Measurements from ENCODE around the gene CPA1. TPM values are rescaled to one million over a fixed set of nuclear protein-coding genes. Genes with fewer than 3 reads are reported as not detected.
"Not testable (repeated sequence)": the region's sequence is repeated elsewhere in the genome, so short reads cannot be mapped to it uniquely, and the experiment has no call there.

The CPA1 gene
- total RNA-seq, 1 donor from 2014 or later: not detected

GRCh38 chr7:130372402-130373165 is 7.7 kb upstream of the CPA1 start:
- intact Hi-C loops (cut with micrococcal nuclease): no loop called here

DNA sequence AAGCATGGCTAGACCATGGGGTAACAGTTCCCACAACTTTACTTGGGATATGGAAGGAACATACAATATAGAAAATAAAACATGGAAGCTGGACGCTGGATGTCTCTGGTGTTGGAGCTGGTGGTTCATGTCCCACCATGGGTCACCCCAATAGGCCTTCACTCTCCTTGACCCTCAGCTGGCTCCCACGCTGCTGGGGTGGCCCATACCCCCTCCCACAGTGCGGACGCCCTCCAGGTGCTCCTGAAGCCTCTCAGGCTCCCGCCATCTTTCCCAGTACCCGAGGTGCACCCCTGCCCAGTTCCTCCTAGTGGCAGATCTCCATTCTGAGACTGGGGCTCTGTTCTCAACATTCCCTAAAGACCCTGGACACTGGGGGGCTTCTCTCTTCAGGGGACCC is 5.8 kb upstream of the CPA1 start:
- intact Hi-C loops (cut with micrococcal nuclease): no loop called here

DNA sequence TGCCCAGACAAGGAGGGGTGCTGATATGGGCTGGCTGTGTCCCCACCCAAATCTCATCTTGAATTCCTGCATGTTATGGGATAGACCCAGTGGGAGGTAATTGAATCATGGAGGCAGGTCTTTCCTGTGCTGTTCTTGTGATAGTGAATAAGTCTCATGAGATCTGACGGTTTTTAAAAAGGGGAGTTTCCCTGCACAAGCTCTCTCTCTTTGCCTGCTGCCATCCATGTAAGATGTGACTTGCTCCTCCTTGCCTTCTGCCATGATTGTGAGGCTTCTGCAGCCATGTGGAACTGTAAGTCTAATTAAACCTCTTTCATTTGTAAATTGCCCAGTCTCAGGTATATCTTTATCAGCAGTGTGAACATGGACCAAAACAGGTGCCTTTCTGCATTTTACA is 3.8 kb upstream of the CPA1 start:
- intact Hi-C loops (cut with micrococcal nuclease): not testable (repeated sequence)

- intact Hi-C loops (cut with micrococcal nuclease): no loop called here
Observed at GRCh38 chr7:130377178-130377577, 3.1 kb upstream of the CPA1 start.

- intact Hi-C loops (cut with micrococcal nuclease): no loop called here
Observed at GRCh38 chr7:130379019-130379418, 1.3 kb upstream of the CPA1 start.

GRCh38 chr7:130379532-130379920 is 768 bp upstream of the CPA1 start:
- intact Hi-C loops (cut with micrococcal nuclease): no loop called here

DNA sequence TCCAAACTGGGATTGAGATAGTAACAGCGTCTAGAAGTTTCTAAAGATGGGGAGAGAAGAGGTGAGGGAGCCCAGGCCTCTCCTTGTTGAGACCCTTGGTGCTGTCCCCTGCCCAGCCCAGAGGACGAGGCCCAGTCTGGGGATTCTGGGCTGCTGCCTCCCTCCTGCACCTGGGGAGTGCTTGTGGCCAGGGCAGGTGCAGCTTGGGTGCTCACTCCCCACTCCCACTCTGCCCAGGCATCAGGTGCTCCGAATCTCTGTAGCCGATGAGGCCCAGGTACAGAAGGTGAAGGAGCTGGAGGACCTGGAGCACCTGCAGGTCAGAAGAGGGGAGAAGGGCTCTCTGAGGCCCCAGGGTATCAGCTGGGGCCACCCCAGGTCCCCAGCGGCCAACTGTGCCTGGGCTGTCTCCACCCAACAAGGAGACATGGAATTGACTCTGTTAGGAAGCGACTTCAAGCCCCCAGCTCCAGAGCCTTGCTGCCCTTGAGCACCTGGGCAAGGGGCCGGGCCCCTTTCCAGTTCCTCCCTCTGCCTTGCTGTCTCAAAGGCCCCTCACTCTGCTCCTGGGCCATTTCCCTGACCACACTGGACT is 664 bp downstream of the CPA1 start:
- intact Hi-C loops (cut with micrococcal nuclease): no loop called here

GRCh38 chr7:130381468-130382312 is 1.4 kb downstream of the CPA1 start:
- intact Hi-C loops (cut with micrococcal nuclease): no loop called here

GRCh38 chr7:130383187-130383980 is 3.1 kb downstream of the CPA1 start:
- intact Hi-C loops (cut with micrococcal nuclease): no loop called here

- intact Hi-C loops (cut with micrococcal nuclease): no loop called here
Observed at GRCh38 chr7:130384371-130384801, 4.1 kb downstream of the CPA1 start.

DNA sequence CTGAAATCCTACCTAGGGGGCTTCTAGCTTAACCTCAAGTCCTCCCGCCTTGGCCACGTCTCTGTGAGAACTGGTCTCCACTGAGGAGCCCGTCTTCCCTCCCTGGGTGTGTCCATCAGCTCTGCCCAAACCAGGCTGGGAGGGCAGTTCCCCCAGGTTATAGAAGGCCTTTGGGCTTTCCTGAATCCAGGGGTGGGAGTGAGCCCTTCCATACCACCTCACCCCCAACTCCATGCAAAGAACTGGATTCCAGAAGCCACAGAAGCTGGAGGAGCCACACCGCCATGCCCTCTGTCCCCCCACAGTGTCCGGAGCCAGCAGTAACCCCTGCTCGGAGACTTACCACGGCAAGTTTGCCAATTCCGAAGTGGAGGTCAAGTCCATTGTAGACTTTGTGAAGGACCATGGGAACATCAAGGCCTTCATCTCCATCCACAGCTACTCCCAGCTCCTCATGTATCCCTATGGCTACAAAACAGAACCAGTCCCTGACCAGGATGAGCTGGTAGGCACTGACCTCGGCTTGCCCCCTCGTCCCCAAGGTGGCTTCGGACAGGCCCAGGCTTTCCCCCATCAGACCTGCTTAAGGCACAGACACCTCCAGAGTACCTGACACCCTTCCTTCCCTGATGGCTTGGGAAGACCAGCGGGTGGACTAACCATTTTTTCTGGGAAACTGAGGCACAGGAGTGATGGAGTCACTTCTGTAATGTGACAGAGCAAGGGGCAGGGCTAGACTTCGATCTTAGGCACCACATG is 4.7 kb downstream of the CPA1 start:
- intact Hi-C loops (cut with micrococcal nuclease): no loop called here

DNA sequence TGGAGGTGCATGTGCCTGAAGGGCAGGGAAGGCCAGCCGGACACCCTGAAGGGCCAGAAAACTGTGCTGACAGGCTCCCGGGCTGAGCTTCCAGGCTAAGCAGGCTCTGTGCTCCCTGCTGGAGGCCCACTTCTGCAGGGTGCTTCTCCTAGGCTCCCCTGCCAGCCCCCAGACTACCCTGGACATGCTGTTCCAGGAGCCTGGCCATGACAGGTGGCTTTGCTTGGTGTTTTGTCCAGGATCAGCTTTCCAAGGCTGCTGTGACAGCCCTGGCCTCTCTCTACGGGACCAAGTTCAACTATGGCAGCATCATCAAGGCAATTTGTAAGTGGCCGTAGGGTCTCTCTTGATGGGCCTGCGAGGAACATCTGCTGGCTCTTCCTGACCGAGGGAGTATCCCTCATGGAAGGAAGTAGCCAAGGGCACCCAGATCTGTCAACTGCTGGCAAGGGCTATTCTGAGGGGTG is 5.3 kb downstream of the CPA1 start:
- intact Hi-C loops (cut with micrococcal nuclease): no loop called here

DNA sequence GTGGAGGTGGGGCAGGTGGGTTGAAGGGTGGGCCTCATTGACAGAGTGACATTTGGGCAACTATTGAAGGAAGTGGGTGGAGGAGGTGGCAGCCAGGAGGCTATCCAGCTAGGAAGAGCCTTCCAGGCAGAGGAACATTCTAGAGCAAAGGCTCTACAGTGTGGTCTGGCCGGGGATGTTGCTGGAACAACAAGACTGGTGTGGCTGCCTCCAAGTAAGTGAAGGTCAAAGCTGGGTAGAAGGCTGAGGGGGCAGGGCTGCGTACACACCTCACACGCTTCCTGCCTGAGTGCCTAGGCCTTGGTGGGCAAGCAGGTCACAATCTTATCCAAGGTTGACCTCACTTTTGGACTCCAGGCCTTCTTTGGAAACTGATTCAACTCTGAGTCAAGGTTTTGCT is 6.6 kb downstream of the CPA1 start:
- intact Hi-C loops (cut with micrococcal nuclease): no loop called here

- intact Hi-C loops (cut with micrococcal nuclease): no loop called here
Observed at GRCh38 chr7:130387306-130387627, 7.0 kb downstream of the CPA1 start.

GRCh38 chr7:130387628-130388403 is 7.5 kb downstream of the CPA1 start:
- intact Hi-C loops (cut with micrococcal nuclease): no loop called here

GRCh38 chr7:130388671-130389070 is 8.4 kb downstream of the CPA1 start:
- intact Hi-C loops (cut with micrococcal nuclease): no loop called here

- intact Hi-C loops (cut with micrococcal nuclease): loop anchor here (10.0 kb wide), 1 partner anchor 54 kb away; the partner anchor contains the start of gene CEP41
Observed at GRCh38 chr7:130390486-130390885, 10.2 kb downstream of the CPA1 start.

DNA sequence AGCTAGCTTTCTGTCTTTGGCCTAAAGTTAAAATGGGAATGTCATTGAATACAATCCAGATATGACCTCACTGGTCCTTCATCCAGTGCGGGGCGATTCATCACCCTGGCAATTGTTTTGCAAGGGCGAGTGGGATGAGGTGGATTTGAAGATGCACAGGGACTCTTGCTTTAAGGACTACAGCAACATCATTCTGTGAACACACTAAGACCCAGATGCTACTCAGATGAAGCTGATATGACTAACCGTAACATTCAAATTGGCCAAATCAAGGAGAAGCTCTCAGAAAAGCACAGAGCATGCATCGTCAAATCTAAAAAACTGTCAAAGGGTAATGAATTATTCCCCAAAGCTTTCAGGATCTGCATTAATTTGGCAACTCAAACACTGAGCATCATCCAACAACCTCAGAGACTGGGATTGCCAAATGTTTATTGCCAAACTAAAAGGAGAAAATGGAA is 12.8 kb downstream of the CPA1 start:
- intact Hi-C loops (cut with micrococcal nuclease): loop anchor here (10.0 kb wide), 1 partner anchor 52 kb away; the partner anchor contains the start of gene CEP41

DNA sequence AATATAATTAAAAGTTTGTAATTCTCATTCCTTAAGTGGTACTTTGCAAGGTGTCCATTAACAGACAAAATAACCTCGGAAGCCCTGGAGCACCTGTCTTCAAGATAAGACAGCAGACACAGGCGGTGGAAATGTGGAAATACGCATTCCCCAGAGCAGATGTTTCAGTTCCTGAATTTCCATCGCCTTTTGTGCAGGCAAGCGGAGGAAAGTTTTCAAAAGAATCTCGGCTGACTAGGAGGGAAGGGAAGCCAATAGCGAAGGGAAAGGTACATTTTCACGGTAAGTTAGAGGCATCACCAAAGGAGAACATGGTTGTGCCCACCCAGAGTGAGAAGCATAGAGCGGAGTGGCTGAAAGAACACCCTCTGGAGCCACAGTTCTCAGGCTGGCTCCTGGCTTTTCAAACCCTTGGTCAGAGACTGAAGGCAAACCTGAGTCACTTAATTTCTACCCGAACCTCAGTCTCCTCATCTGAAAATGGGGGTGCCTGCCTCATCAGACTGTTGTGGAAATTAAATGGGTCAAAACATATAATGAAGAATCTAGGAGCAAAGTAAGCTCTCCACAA is 13.6 kb downstream of the CPA1 start:
- intact Hi-C loops (cut with micrococcal nuclease): loop anchor here (2.0 to 10.0 kb wide), 2 partner anchors 21 to 51 kb away; partner anchors contain the start of gene CEP41
